ENCODE data around the gene ZNF524. TPM values are rescaled to one million over a fixed set of nuclear protein-coding genes. Genes with fewer than 3 reads are reported as not detected.
A peak's percentile ranks its signal among the peaks of the same experiment; 100 is the strongest.
"Not testable (repeated sequence)": the region's sequence is repeated elsewhere in the genome, so short reads cannot be mapped to it uniquely, and the experiment has no call there.

ZNF524 gene, protein sequence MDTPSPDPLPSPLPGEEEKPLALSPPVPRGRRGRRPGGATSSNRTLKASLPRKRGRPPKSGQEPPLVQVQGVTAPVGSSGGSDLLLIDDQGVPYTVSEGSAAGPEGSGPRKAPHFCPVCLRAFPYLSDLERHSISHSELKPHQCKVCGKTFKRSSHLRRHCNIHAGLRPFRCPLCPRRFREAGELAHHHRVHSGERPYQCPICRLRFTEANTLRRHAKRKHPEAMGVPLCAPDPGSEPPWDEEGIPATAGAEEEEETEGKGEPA
- 10 to 100 TPM; 10.8 to 11.5 TPM for total RNA-seq

DNA sequence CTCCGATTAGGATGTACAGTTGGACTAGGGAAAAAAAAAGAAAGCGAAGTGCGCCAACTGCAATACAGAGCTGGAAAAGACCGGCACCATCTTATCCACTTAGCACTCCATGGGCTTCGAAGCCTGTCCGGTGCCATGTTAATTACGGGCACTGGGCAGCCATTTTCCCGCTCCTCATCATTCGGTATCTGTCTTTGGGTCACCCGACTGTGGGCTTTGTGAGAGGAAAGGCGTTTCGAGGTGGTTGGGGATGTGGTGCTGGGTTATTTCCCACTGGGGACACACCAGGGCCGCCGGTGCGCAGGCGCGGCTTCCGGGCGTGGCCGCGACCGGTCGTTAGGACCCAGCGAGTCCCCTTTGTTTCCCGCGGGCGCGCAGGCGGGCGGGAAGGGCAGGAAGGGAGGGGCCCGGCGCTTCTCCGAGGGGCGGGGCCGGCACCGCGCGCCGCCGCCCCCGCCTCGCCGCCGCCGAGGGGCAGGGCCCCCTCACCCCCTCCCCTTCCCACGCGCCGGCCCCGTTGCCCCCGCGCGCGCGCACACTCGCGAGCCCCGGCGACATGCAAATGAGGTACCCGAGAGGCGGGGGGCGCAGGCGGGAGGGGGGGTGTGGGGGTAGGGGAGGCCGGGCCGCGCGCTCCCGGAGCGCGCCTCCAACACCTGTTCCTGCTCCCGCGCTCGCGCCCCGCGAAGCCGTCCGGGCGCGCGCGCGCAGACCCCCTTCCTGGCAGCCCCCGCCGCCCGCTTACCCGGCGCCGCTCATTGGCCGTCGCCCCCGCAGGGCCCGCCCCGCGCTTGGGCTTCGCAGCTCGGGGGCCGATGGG is at the start of gene ZNF524:
Gene ZNF524, plus strand, starts transcription at position 447 of the 820 bp plus-strand sequence. CDS start 1,825 bp downstream, outside the sequence.
- H3K4me1 Mint-ChIP-seq: peaks cover 25% of the 10 kb centered on the region
- DNase-seq: peak; percentile 90
- H3K27ac Mint-ChIP-seq: peak within 1 kb of the TSS; percentile 100
- peaks cover 35% of the 10 kb centered on the region for H3K36me3 Mint-ChIP-seq
- H3K27me3 Mint-ChIP-seq: no peaks in the 10 kb centered on the region
- H3K9me3 Mint-ChIP-seq: peaks cover 3% of the 10 kb centered on the region
- H3K4me3 Mint-ChIP-seq: peak within 1 kb of the TSS; percentile 98

DNA sequence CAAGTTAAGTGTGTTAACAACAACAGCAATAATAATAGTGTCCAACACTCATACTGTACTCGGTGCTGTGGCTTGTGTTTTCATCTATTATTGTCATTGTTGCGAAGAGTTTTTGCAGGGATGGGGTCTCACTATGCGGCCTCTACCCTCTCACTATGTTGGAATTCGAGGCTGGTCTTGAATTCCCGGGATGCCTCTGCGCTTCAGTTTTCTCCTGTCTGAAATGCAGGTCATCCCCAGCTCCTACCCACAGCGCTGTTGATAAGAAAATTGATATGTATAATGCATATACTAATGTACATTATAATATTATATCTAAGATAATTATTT is 49.8 kb upstream of the ZNF524 start:
- Mint-ChIP-seq H3K27ac (no peak overlapping the region), H3K4me1 (peaks cover 2% of the 10 kb centered on the region), H3K27me3 (peaks cover 33% of the 10 kb centered on the region), H3K36me3 (no peaks in the 10 kb centered on the region), H3K4me3 (no peak overlapping the region), H3K9me3 (no peaks in the 10 kb centered on the region)
- DNase-seq: no peak

DNA sequence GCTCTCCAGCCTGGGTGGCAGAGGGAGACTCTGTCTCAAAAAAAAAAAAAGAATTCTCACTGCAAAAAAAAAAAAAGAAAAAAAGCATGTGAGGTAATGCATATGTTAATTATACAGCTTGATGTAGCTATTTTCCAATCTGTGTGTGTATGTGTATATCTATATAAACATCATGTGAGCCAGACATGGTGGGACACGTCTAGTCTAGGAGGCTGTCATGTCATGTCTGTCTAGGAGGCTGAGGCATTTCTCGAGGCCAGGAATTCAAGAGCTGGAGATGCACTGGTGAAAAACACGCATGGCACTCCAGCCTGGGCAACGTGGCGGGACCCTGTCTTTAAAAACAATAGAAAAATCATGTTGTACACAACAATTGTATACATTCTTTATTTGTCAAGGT is 47.9 kb upstream of the ZNF524 start:
- H3K4me1 Mint-ChIP-seq: peaks cover 2% of the 10 kb centered on the region
- H3K9me3 Mint-ChIP-seq: no peaks in the 10 kb centered on the region
- H3K36me3 Mint-ChIP-seq: no peaks in the 10 kb centered on the region
- H3K27me3 Mint-ChIP-seq: peaks cover 15% of the 10 kb centered on the region
- H3K27ac Mint-ChIP-seq: no peak overlapping the region
- DNase-seq: no peak
- H3K4me3 Mint-ChIP-seq: no peak overlapping the region

DNA sequence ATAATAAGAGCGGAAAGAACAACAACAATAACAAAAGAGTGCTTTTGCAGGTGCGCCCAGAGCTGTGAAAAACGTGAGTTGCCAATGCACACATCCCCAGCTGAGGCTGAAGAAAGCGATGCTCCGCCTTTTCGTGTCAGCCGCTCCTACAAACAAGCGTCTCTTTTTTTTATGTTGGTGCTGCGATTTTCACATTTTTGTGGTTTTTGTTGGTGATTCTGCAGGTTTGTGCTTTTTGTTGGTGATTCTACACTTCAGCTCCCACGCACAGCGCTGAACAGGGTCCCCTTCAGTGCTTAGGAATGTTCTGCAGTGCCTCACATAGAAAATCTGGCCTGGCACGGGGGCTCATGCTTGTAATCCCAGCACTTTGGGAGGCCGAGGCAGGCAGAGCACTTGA is 47.5 kb upstream of the ZNF524 start:
- peaks cover 11% of the 10 kb centered on the region for H3K27me3 Mint-ChIP-seq
- H3K4me3 Mint-ChIP-seq: no peak overlapping the region
- no peaks in the 10 kb centered on the region for H3K36me3 Mint-ChIP-seq
- no peaks in the 10 kb centered on the region for H3K9me3 Mint-ChIP-seq
- H3K27ac Mint-ChIP-seq: no peak overlapping the region
- DNase-seq: no peak
- no peaks in the 10 kb centered on the region for H3K4me1 Mint-ChIP-seq

DNA sequence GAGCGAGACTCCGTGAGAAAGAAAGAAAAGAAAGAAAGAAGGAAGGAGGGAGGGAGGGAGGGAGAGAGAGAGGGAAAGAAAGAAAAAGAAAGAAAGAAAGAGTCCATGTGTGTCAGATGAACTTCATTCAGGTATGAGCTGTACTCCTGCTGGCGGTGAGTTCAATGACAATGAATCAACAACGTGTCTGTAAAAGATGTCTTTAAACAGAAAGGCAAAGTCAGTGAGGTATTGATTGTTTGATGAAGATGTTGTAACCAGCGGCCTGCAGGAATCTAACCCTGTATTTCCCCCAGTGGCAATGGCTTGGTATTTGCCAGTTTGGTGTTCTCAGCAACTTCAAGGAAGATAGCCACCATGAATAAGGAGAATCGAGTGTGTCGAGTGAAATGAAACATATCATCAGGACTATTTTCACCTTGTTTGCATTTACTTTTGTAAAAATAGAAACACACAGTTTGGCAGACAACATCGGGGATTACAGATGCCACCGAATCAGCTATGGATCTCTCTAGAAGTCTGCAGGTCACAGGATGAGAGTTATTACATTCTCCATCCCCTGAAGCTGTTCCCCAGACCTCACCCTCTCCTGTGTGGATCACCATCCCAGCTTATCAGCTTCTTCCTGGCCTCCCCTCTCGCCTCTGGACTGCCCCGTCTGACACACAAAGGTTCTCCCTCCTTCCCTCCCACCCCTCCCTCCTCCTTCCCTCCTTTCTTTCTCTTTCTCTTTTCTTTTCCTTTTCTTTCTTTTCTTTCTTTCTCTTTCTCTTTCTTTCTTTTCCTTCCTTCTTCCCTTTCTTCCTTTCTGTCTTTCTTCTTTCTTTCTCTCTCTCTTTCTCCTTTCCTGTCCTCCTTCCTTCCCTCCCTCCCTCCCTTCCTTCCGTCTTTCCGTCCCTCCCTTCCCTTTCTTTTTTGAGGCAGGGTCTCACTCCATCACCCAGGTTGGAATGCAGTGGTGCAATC is 46.6 kb upstream of the ZNF524 start:
- Mint-ChIP-seq H3K4me3 (no peak overlapping the region), H3K27ac (no peak overlapping the region), H3K4me1 (no peaks in the 10 kb centered on the region), H3K27me3 (peaks cover 2% of the 10 kb centered on the region), H3K9me3 (no peaks in the 10 kb centered on the region), H3K36me3 (no peaks in the 10 kb centered on the region)
- DNase-seq: no peak

DNA sequence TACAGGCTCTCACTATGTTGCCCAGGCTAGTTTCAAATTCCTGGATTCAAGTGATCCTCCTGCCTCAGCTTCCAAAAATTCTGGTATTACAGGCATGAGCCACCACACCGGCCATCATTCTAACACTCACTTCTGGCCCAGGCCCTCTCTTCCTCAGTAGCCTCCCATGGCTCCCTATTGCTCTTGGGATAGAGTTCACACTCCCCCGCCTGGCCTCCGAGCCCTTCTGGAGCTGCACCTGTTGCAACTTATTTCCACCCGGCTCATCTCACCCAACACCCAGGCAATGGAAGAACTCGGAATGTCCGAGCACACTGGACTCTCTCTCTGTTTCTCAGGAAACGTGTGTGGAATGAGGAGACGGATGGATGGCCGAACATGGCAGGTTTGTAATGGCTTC is 45.8 kb upstream of the ZNF524 start:
- H3K27me3 Mint-ChIP-seq: no peaks in the 10 kb centered on the region
- no peak for DNase-seq
- H3K4me1 Mint-ChIP-seq: no peaks in the 10 kb centered on the region
- H3K9me3 Mint-ChIP-seq: no peaks in the 10 kb centered on the region
- no peak overlapping the region for H3K27ac Mint-ChIP-seq
- no peaks in the 10 kb centered on the region for H3K36me3 Mint-ChIP-seq
- no peak overlapping the region for H3K4me3 Mint-ChIP-seq

DNA sequence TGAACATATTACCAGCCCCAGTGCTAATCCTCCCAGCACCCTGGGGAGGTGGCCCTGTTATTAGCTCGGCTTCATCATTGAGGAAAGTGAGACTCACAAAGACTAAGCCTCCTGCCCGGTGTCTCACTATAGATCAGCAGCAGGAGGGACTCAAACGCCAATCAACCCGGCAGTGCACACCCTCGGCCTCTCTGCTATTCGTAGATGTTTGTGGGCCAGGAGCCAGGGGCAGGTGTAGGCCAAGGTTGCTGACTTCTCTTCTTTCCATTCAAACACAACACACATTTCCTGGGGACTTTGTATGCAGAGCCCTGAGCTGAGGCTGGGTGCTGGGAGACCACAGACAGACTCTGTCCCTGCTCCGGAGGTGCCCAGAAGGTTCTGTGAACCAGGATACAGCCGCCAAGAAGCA is 45.3 kb upstream of the ZNF524 start:
- no peaks in the 10 kb centered on the region for H3K27me3 Mint-ChIP-seq
- H3K4me1 Mint-ChIP-seq: no peaks in the 10 kb centered on the region
- H3K4me3 Mint-ChIP-seq: no peak overlapping the region
- no peaks in the 10 kb centered on the region for H3K9me3 Mint-ChIP-seq
- no peak for DNase-seq
- no peak overlapping the region for H3K27ac Mint-ChIP-seq
- H3K36me3 Mint-ChIP-seq: no peaks in the 10 kb centered on the region

DNA sequence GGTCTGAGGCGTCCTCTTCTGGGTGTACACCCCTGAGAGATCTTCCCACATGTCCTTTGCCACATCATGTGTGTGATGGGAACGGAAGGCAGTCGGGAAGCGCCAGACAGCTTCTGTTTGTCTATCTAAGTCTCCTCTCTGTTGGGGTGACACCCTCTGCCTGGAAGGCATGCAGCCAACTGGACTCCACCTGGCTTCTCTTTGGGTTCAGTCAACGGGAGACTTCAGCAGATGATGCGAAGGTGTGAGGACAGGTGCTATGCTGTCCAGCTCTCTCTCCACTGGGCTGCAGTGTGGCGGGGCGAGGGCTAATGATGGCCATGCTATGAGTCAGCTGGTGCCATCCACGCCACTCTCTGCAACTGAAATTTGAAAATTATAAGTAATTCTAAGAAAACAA is 40.4 kb upstream of the ZNF524 start:
- H3K27ac Mint-ChIP-seq: no peak overlapping the region
- peaks cover 4% of the 10 kb centered on the region for H3K9me3 Mint-ChIP-seq
- peaks cover 8% of the 10 kb centered on the region for H3K27me3 Mint-ChIP-seq
- H3K4me3 Mint-ChIP-seq: no peak overlapping the region
- H3K36me3 Mint-ChIP-seq: no peaks in the 10 kb centered on the region
- H3K4me1 Mint-ChIP-seq: no peaks in the 10 kb centered on the region
- no peak for DNase-seq

DNA sequence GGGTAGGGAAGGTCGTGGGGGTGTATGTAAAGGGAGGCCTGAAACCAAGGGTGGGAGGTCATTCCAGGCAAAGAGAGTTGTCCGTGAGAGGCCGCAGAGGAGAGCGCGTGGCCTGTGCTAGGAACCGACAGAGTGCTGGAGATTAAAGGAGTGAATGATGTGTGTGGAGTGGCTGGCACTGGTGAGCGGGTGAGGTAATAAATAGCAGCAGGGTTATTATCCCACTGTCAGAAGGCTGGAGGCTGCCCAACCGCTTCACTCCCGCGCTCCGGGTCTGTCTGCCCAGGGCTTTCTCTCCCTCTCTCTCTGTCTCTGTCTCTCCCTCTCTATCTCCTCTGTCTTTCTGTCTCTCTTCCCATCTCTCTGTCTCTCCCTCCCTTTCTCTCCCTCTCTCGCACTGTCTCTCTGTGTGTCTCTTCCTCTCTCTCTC is 36.8 kb upstream of the ZNF524 start:
- no peak for DNase-seq
- no peaks in the 10 kb centered on the region for H3K36me3 Mint-ChIP-seq
- peaks cover 4% of the 10 kb centered on the region for H3K9me3 Mint-ChIP-seq
- no peak overlapping the region for H3K27ac Mint-ChIP-seq
- no peak overlapping the region for H3K4me3 Mint-ChIP-seq
- no peaks in the 10 kb centered on the region for H3K4me1 Mint-ChIP-seq
- H3K27me3 Mint-ChIP-seq: peaks cover 12% of the 10 kb centered on the region

DNA sequence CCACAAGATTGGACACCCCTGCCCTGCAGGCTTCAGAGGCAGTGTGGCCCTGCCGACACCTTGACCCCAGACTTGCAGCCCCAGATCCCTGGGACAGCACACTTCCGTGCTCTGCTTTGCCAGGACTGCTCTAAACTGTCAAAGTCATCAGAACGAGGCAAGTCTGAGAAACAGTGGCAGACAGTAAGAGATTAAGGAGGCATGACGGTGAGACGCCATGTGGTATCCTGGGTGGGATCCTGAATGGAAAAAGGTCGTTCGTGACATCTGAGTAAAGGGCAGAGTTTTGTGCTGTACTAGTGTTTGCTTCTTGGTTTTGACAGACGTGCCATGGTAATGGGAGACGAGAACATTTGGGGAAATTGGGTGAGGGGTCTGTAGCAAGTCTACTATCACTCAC is 33.3 kb upstream of the ZNF524 start:
- Mint-ChIP-seq H3K27ac (no peak overlapping the region), H3K36me3 (no peaks in the 10 kb centered on the region), H3K9me3 (no peaks in the 10 kb centered on the region), H3K4me3 (no peak overlapping the region), H3K27me3 (peaks cover 4% of the 10 kb centered on the region), H3K4me1 (no peaks in the 10 kb centered on the region)
- no peak for DNase-seq

DNA sequence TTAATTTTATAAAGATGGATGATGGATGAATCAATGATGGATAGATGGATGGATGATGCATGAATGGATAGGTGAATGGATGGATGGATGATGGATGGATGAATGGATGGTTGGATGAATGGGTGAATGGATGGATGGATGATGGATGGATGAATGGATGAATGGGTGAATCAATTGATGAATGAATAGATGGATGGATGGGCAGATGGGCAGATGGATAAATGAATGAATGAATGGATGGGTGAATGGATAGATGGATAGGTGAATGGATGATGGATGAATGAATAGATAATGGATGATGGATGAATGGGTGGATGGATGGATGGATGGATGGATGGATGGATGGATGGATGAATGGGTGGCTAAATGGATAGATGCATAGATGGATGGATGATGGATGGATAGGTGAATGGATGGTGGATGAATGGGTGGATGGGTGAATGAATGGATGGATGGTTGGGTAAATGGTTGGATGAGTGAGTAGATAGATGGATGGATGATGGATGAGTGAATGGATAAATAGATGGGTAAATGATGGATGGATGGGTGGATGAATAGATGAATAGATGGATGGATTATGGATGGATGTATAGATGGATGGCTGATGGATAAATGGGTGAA is 32.3 kb upstream of the ZNF524 start:
- no peak for DNase-seq
- H3K9me3 Mint-ChIP-seq: no peaks in the 10 kb centered on the region
- peaks cover 4% of the 10 kb centered on the region for H3K27me3 Mint-ChIP-seq
- no peaks in the 10 kb centered on the region for H3K4me1 Mint-ChIP-seq
- H3K36me3 Mint-ChIP-seq: no peaks in the 10 kb centered on the region
- no peak overlapping the region for H3K4me3 Mint-ChIP-seq
- no peak overlapping the region for H3K27ac Mint-ChIP-seq

DNA sequence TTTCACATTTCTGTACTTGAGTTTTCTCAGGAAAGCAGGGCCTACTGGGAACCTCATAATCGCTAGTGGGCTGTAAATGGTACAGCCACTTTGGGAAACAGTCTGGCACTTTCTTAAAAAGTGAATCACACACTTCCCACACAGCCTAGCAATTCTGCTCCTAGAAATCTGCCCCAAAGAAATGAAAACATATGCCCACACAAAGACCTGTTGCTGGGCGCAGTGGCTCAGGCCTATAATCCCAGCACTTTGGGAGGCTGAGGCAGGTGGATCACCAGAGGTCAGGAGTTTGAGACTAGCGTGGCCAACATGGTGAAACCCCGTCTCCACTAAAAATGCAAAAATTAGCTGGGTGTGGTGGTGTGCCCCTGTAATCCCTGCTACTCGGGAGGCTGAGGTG is 30.6 kb upstream of the ZNF524 start:
- not testable (repeated sequence) for DNase-seq, H3K36me3 Mint-ChIP-seq, H3K4me3 Mint-ChIP-seq, H3K4me1 Mint-ChIP-seq, H3K9me3 Mint-ChIP-seq, H3K27me3 Mint-ChIP-seq, H3K27ac Mint-ChIP-seq

DNA sequence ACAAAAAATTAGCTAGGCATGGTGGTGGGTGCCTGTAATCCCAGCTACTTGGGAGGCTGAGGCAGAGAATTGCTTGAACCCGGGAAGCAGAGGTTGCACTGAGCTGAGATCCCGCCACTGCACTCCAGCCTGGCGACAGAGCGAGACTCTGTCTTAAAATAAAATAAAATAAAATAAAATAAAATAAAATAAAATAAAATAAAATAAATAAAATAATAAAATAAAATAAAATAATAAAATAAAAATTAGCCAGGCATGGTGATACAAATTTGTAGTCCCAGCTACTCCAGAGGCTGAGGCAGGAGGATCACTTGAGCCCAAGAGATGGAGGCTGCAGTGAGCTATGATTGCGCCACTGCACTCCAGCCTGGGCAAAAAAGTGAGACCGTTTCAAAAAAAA is 26.2 kb upstream of the ZNF524 start:
- H3K9me3 Mint-ChIP-seq, H3K4me1 Mint-ChIP-seq, DNase-seq, H3K4me3 Mint-ChIP-seq, H3K27me3 Mint-ChIP-seq, H3K27ac Mint-ChIP-seq: not testable (repeated sequence)
- peaks cover 13% of the 10 kb centered on the region for H3K36me3 Mint-ChIP-seq

DNA sequence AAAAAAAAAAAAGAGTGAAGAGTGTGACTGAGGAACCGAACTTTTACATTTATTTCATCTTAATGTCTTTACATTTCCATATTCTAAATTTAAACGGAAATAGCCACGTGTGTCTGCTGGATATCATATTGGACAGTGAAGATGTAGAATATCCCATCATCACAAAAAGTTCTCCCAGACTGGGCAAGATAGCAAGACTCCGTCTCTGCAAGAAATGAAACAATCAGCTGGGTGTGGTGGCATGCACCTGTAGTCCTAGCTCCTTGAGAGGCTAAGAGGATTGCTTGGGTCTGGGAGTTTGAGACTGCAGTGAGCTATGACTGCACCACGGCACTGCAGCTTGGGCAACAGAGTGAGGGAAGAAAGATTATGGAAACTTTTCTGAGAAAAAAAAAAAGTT is 23.3 kb upstream of the ZNF524 start:
- Mint-ChIP-seq H3K27ac (no peak overlapping the region), H3K4me1 (peaks cover 13% of the 10 kb centered on the region), H3K4me3 (no peak overlapping the region), H3K9me3 (no peaks in the 10 kb centered on the region), H3K36me3 (peaks cover 20% of the 10 kb centered on the region), H3K27me3 (no peaks in the 10 kb centered on the region)
- no peak for DNase-seq
